BE2C (cell line): ENCODE results near the gene SLC2A13.
A peak's percentile ranks its signal among the peaks of the same experiment; 100 is the strongest.

Experiments
- DNase-seq: peaks from one replicate; pipeline ENCODE4 v3.0.0-alpha.2; 2020
- H3K27me3 ChIP-seq: fragments of 250-450 bp; sonication (Bioruptor Pico); 2 replicates; pipeline ENCODE4 v1.5.1; 2020; ENCODE audit warnings: mild to moderate bottlenecking
- H3K36me3 ChIP-seq: fragments of 250-450 bp; sonication (Bioruptor Pico); 2 replicates; pipeline ENCODE4 v1.5.1; 2020; ENCODE audit warnings: mild to moderate bottlenecking
- H3K4me1 ChIP-seq: fragments of 250-450 bp; sonication (Bioruptor Pico); 2 replicates; pipeline ENCODE4 v1.5.1; 2020
- H3K4me3 ChIP-seq: 2 replicates; pipeline ENCODE4 v1.5.1; 2011; ENCODE audit warnings: low read depth, low read length
- H3K9me3 ChIP-seq: fragments of 250-450 bp; sonication (Bioruptor Pico); 2 replicates; pipeline ENCODE4 v1.5.1; 2020
- CTCF ChIP-seq: IDR thresholded peaks from 2 replicates; pipeline ENCODE4 v1.5.1; 2012; ENCODE audit warnings: mild to moderate bottlenecking, low read depth, low read length

The SLC2A13 gene

GRCh38 chr12:39892146-39892545, 213.7 kb downstream of the SLC2A13 start:
- H3K9me3 ChIP-seq = no peaks in the 10 kb centered on the region
- peak; percentile 62 for DNase-seq
- no peak for TF ChIP-seq CTCF
- H3K4me1 ChIP-seq = peaks cover 8% of the 10 kb centered on the region
- H3K4me3 ChIP-seq = no peak overlapping the region
- H3K36me3 ChIP-seq = no peaks in the 10 kb centered on the region
- no peaks in the 10 kb centered on the region for H3K27me3 ChIP-seq

GRCh38 chr12:39887856-39888255, 218.0 kb downstream of the SLC2A13 start:
- Histone ChIP-seq H3K4me1 (peaks cover 8% of the 10 kb centered on the region), H3K4me3 (no peak overlapping the region), H3K36me3 (no peaks in the 10 kb centered on the region), H3K27me3 (no peaks in the 10 kb centered on the region), H3K9me3 (no peaks in the 10 kb centered on the region)
- TF ChIP-seq CTCF = no peak
- DNase-seq = no peak

- no peaks in the 10 kb centered on the region for H3K36me3 ChIP-seq
- no peak overlapping the region for H3K4me3 ChIP-seq
- TF ChIP-seq CTCF = no peak
- no peaks in the 10 kb centered on the region for H3K4me1 ChIP-seq
- peaks cover 3% of the 10 kb centered on the region; the same call in 1 of the 2 replicates for H3K27me3 ChIP-seq
- no peaks in the 10 kb centered on the region for H3K9me3 ChIP-seq
- no peak for DNase-seq
Observed at GRCh38 chr12:39886106-39886505, 219.8 kb downstream of the SLC2A13 start.

- Histone ChIP-seq H3K9me3 (no peaks in the 10 kb centered on the region), H3K36me3 (no peaks in the 10 kb centered on the region), H3K4me3 (no peak overlapping the region), H3K27me3 (peaks cover 3% of the 10 kb centered on the region; the same call in 1 of the 2 replicates), H3K4me1 (no peaks in the 10 kb centered on the region)
- DNase-seq = no peak
- TF ChIP-seq CTCF = no peak
Observed at GRCh38 chr12:39884616-39885125, 221.2 kb downstream of the SLC2A13 start.

GRCh38 chr12:39883411-39883810, 222.5 kb downstream of the SLC2A13 start:
- no peak overlapping the region for H3K4me3 ChIP-seq
- H3K9me3 ChIP-seq = no peaks in the 10 kb centered on the region
- no peaks in the 10 kb centered on the region for H3K4me1 ChIP-seq
- no peak for TF ChIP-seq CTCF
- H3K27me3 ChIP-seq = peaks cover 3% of the 10 kb centered on the region; the same call in 1 of the 2 replicates
- no peak for DNase-seq
- no peaks in the 10 kb centered on the region for H3K36me3 ChIP-seq

- no peak for DNase-seq
- no peaks in the 10 kb centered on the region for H3K9me3 ChIP-seq
- TF ChIP-seq CTCF = no peak
Observed at GRCh38 chr12:39878753-39879152, 227.1 kb downstream of the SLC2A13 start.

More at GRCh38 chr12:39878753-39879152, 227.1 kb downstream of the SLC2A13 start:
- Histone ChIP-seq H3K36me3 (no peaks in the 10 kb centered on the region), H3K27me3 (peaks cover 3% of the 10 kb centered on the region; the same call in 1 of the 2 replicates), H3K4me1 (no peaks in the 10 kb centered on the region), H3K4me3 (no peak overlapping the region)
